NCI-H2081 (cell line): ENCODE data around the gene JPH4.
"Not testable (repeated sequence)": the region's sequence is repeated elsewhere in the genome, so short reads cannot be mapped to it uniquely, and the experiment has no call there.

ENCODE experiments used
- DNase-seq, 2 experiments: peaks; one replicate each; lab custom pipeline; 2025; lab: John Stamatoyannopoulos, UW

The JPH4 gene

DNA sequence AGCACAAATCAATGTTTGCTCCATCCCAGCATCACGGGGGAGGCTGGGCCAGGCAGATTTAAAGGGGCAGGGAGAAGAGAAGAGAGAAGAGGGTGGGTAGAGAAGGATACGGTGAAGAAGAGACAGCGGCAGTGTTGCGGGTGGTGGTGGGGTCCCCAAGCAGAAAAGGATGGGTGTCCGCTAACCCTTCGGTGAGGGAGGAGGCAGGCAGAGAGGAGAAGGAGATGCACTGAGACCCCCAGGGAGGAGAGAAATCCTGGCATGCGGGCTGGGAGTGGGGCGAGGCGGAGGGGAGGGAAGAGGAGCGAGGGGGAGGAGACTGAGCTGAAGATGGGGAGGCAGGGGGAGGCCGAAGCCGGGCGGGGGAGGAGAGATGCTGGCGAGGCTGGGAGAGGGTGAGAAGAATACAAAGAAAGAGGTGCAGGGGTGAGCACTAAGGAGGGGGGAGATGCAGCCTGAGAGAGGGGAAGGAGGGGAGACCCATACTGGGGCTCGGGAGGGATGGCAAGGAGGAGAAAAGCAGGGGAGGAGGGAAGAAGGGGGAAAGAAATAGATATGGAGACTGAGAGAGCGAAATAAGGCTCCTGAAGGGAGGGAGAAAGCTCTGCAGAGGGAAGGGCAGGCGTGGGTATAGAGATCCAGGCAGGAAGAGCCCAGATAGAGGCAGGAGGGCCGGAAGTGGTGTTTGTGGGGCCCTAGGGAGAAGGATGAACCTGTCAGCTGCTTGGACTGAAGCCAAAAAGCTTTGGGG, at the start of gene JPH4:
Gene JPH4 (minus strand): TSS at position 231 of the 751 bp plus-strand sequence. CDS start 1,337 bp downstream, outside the sequence.
- peak; percentile 8 to 46 for DNase-seq

GRCh38 chr14:23627961-23628360, 49.4 kb upstream of the JPH4 start:
- no peak for DNase-seq

DNA sequence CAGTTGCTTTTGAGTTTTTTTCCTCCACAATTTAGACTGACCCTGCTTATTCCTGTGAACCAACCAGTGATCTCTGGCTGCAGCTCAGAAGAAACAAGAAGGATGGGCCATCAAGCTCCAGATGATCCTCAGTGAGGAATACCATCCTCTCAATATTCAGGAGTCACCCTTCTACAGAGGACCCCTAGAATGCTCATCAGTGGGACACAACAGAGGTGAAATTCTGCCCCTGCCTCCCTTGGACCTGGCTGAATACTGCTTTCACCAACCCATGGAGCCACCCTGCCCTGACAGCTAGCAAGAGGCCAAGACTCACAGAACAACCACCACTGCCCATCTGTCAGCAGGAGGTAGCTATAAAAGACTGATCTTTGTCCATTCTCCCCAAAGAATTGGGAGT, 48.4 kb upstream of the JPH4 start:
- DNase-seq, result no peak

GRCh38 chr14:23624830-23625404, 46.3 kb upstream of the JPH4 start:
- no peak for DNase-seq

GRCh38 chr14:23623962-23624361, 45.4 kb upstream of the JPH4 start:
- no peak for DNase-seq

DNA sequence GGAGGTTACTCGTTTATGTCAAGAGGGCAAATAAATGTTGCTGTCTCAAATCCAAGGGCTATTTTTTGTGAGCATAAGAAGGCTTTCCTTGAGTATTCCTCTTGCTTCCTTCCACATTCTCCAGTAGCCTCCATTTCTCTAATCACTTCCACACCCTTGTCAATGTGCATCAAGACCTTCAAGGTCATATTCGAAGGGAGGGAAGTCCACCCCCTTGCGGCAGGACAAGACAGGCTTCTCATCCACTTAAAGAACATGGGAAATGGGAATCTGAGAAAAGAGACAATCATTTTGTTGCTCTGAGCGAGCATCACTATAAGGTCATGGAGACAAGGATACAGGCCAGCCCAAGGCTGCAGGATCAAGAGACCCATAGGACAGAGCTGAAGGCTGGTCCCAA, 44.4 kb upstream of the JPH4 start:
- DNase-seq, result no peak

- DNase-seq, result no peak
Measured at GRCh38 chr14:23621932-23622730, 43.5 kb upstream of the JPH4 start.

DNA sequence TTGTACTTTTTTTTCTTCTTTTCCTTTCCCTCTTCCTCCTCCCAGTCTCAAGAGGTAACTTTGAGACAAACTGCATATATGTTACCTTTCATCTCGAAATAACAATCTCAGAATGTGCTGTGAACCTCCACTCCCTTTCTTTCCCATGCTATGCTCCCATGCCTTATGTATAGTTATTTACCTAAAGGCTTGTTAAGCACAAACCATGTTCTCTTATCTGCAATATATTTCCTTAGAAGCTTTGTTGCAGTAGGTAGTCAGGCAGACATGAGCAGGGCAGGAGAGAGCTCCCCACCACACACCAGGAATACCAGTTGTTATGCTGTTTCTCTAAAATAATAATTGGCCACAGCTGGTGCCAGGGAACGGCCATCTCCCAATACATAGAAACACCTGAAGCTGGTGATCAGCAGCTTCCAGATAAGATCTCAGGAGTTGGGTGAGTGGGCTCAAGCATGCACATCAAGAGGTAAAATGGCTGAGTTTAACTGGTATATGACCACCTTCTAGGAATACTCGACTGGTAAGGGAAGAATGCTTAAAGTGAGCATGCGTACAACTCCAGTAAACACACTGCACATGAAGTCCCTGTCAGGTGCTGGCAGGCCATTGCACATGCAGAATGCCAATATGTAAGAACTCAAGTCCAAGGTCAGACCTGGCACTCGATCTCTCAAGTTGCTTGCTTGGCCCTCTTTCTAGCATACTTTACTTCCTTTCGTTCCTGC, 42.8 kb upstream of the JPH4 start:
- DNase-seq, result no peak

DNA sequence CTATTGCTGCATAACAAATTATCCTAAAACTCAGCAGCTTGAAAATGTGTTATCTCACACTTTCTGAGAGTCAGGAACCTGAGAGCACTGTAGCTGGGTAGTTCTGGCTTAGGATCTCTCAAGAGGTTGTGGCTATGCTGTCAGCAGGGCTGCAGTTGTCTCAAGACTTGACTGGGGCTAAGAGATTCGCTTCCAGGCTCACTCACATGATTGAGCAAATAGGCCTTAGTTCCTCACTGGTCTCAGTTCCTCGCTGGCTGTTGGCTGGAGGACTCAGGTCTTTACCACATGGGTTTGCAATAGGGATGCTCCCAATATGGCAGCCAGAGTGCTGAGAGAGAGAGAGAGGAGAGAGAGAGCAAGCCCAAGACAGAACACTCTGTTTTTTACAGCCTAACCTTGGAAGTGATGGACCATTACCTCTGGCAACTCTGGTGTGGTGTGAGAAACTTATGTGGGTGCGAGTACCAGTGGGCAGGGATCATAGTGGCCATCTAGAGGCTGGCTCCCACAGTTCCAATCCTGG, 41.6 kb upstream of the JPH4 start:
- no peak for DNase-seq

DNA sequence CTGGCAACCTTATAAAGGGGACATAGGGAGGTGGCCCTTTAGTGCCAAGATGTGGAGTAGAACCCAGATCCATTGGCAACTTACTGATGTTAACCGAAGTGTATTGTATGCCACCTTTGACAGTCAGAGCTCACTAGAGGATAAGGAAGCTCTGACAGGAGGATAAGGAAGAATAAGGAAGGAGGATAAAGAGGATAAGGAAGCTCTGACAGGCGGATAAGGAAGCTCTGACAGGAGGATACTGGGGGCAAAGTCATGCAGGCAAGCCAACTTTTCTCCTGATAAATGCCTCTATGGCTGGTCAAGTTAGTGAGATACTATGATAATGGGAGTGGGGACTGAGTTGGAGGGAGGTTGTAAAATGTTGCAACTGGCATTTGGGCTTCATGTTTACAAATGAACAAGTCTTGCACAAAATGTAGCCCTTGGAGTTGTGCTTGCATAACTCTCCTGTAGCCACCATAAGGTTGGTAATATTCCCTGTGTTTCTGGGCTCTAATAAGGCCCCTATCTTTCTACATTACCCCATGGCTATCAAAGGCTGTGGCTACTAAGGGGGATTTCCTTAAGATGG, 39.9 kb upstream of the JPH4 start:
- DNase-seq, result no peak

DNA sequence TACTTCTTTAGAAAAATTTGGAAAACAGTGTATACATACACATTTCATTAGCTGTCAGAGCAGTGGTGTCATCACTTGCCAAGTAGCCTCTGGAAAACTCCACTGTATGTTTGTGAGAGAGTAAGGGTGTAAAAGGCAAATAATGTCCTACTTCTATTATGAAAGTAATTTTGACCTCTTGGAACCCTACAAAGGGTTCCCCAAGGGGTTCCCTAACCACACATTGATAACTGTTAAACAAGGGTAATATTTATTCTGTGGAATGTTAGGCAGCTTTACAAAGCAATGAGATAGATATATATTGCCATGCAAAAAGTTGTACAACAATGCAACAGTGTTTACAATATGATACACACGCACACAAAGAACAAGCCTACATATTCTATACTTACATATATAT, 38.9 kb upstream of the JPH4 start:
- DNase-seq, result no peak

DNA sequence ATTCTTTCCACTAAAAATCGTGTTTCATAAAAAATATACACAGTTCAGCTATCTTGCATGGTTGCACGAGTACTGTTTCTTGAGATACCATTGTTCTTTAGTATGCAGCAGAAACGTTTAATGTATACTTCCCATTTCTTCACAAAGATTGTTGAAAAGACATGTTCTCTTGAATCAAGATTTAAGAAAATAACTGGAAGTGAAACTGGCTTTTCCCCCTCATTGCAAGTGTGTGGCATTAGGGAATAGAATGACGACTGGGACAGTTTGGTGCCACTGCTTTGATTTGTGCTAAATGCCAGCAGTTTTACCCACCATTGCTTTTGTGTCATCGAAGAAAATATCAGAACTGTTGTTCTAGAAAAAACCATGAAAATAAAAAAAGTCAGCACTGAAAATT, 37.3 kb upstream of the JPH4 start:
- no peak for DNase-seq

- no peak for DNase-seq
Measured at GRCh38 chr14:23614395-23614828, 35.8 kb upstream of the JPH4 start.

- DNase-seq, result no peak
Measured at GRCh38 chr14:23613242-23614070, 34.9 kb upstream of the JPH4 start.

GRCh38 chr14:23612802-23613201, 34.2 kb upstream of the JPH4 start:
- no peak for DNase-seq

GRCh38 chr14:23612354-23612732, 33.8 kb upstream of the JPH4 start:
- DNase-seq, result no peak

DNA sequence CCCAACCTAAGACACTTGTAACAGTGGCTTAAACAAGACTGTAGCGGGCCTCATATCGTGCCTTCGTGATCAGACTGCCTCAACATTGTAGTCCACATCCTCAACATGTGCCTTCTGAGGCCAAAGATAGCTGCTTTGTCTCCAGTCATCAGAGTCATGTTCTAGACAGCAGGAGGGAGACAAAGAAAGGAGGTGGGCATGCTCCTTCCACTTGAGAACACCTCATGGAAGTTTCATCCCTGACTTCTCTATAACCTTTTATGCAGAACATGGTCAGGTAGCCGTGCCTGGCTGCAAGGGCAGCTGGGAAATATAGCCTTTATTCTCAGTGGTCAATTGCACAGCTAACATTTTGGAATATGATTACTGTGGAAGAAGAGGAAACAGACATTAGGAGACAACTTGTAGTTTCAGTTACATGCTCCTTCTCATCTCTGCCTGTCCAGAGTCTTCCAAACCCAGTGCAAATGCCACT, 32.3 kb upstream of the JPH4 start:
- no peak for DNase-seq

DNA sequence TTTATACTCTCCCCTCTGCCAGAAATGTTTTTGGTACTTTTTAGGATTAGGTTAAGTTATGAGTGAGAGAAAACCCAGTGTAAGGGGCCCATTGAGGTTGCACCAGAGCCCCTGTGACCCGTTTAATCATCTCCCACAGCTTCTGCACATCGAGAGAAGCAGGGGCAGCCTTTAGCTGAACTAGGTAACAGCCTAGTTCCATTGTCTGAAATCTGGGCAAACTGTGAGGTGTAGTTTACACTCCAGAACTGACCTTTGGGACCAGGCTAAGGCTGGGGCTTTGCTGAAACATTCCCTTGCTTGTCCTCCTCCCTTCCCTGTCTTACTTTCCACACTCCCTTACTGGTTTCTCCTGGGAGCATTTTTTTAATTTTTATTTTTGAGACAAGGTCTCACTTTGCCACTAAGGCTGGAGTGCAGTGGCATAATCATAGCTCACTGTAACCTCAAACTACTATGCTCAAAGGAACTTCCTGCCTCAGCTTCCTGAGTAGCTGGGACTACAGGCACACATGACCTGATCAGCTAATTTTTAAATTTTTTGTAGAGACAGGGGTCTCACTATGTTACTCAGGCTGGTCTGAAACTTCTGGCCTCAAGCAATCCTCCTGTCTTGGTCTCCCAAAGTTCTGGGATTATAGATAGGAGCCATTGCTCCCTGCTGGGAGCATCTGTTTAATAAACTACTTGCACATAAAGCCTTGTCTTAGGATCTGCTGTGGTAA, 31.7 kb upstream of the JPH4 start:
- DNase-seq, result no peak

GRCh38 chr14:23609411-23610089, 31.0 kb upstream of the JPH4 start:
- DNase-seq, result not testable (repeated sequence)
